HepG2 (cell line): ENCODE measurements around the gene SLC16A6. TPM values are rescaled to one million over a fixed set of nuclear protein-coding genes. Genes with fewer than 3 reads are reported as not detected.
A peak's percentile ranks its signal among the peaks of the same experiment; 100 is the strongest.

Source experiments
- ATRX ChIP-seq: sonication (generic); formaldehyde crosslinking; IDR thresholded peaks from 2 replicates; pipeline ENCODE4 v1.4.0; 2020; ENCODE audit warnings: missing genetic modification reagents, borderline replicate concordance
- CENPT ChIP-seq: sonication (generic); formaldehyde crosslinking; IDR thresholded peaks from 2 replicates; pipeline ENCODE4 v1.8.0; 2022; ENCODE audit warnings: low read depth, mild to moderate bottlenecking, moderate library complexity, missing genetic modification reagents
- CTCF ChIP-seq: sonication (generic); formaldehyde crosslinking; IDR thresholded peaks from 2 replicates; pipeline ENCODE4 v1.5.0; 2020; ENCODE audit warnings: mild to moderate bottlenecking, missing genetic modification reagents, moderate library complexity
- ESRRA ChIP-seq: sonication (generic); formaldehyde crosslinking; IDR thresholded peaks from 2 replicates; pipeline ENCODE4 v1.5.1; 2020; ENCODE audit warnings: mild to moderate bottlenecking, low read depth, missing genetic modification reagents
- GMEB2 ChIP-seq: IDR thresholded peaks from 2 replicates; pipeline ENCODE4 v1.6.1; 2016; ENCODE audit warnings: missing biosample characterization, missing genetic modification reagents, low read depth
- HES4 ChIP-seq: sonication (generic); formaldehyde crosslinking; IDR thresholded peaks from 2 replicates; pipeline ENCODE4 v1.9.0; 2021; ENCODE audit warnings: mild to moderate bottlenecking, missing genetic modification reagents, borderline replicate concordance
- HHEX ChIP-seq: IDR thresholded peaks from 2 replicates; pipeline ENCODE4 v1.6.1; 2016; ENCODE audit warnings: control low read depth
- HIVEP1 ChIP-seq: sonication (generic); formaldehyde crosslinking; IDR thresholded peaks from 2 replicates; pipeline ENCODE4 v1.4.0; 2020; ENCODE audit warnings: mild to moderate bottlenecking, missing genetic modification reagents
- HMG20A ChIP-seq: IDR thresholded peaks from 2 replicates; pipeline ENCODE4 v1.6.1; 2016; ENCODE audit warnings: borderline replicate concordance
- HMG20B ChIP-seq: conservative IDR thresholded peaks from 2 replicates; pipeline ENCODE4 v1.6.1; 2016; ENCODE audit warnings: missing genetic modification reagents, missing compliant biosample characterization
- KLF16 ChIP-seq, 2 experiments: sonication (generic) in 1 of 2; formaldehyde crosslinking in 1 of 2; IDR thresholded peaks; 2 replicates each; pipeline versions ENCODE4 v1.6.1 to v1.8.0; 2016 to 2023; ENCODE audit warnings: missing genetic modification reagents in 2 of 2, missing compliant biosample characterization in 1 of 2
- MEIS2 ChIP-seq: sonication (generic); formaldehyde crosslinking; IDR thresholded peaks from 2 replicates; pipeline ENCODE4 v1.9.0; 2021; ENCODE audit warnings: mild to moderate bottlenecking, missing genetic modification reagents
- PATZ1 ChIP-seq: sonication (generic); formaldehyde crosslinking; IDR thresholded peaks from 2 replicates; pipeline ENCODE4 v1.4.0; 2020; ENCODE audit warnings: missing genetic modification reagents
- PTBP1 ChIP-seq: fragments of 200-400 bp; formaldehyde crosslinking; IDR thresholded peaks from 2 replicates; pipeline ENCODE4 v1.6.1; 2018; ENCODE audit warnings: low read length, low read depth; ENCODE audit not compliant: poor library complexity, severe bottlenecking
- RBFOX2 ChIP-seq: fragments of 200-400 bp; formaldehyde crosslinking; IDR thresholded peaks from 2 replicates; pipeline ENCODE4 v1.6.1; 2017; ENCODE audit warnings: low read depth, mild to moderate bottlenecking, low read length
- SALL1 ChIP-seq: sonication (generic); formaldehyde crosslinking; IDR thresholded peaks from 2 replicates; pipeline ENCODE4 v1.8.0; 2022; ENCODE audit warnings: mild to moderate bottlenecking, missing genetic modification reagents
- TIGD3 ChIP-seq: sonication (generic); formaldehyde crosslinking; IDR thresholded peaks from 2 replicates; pipeline ENCODE4 v1.5.1; 2020; ENCODE audit warnings: mild to moderate bottlenecking, missing genetic modification reagents, borderline replicate concordance
- ZBTB42 ChIP-seq: sonication (generic); formaldehyde crosslinking; IDR thresholded peaks from 2 replicates; pipeline ENCODE4 v1.5.0; 2020; ENCODE audit warnings: mild to moderate bottlenecking, missing genetic modification reagents
- ZNF414 ChIP-seq: sonication (generic); formaldehyde crosslinking; IDR thresholded peaks from 2 replicates; pipeline ENCODE4 v1.5.0; 2020; ENCODE audit warnings: missing genetic modification reagents
- ZNF549 ChIP-seq: sonication (generic); formaldehyde crosslinking; IDR thresholded peaks from 2 replicates; pipeline ENCODE4 v1.5.0; 2020; ENCODE audit warnings: missing genetic modification reagents
- polyA plus RNA-seq, 8 experiments: library from polyadenylated mRNA; depleted of rRNA in 3 of 8; stranded (reverse) in 7 of 8; unstranded in 1 of 8; fragments of >200 nt; fragmentation: Illumina TruSeq in 4 of 8; extraction: Trizol in 4 of 8; gene quantifications; 2 replicates each; pipeline versions ENCODE4 v1.2.1 to v1.2.3, GENCODE V29; 2011 to 2016; ENCODE audit warnings: low read depth in 4 of 8, missing spikeins in 1 of 8, mixed read lengths in 1 of 8; ENCODE audit not compliant: insufficient read depth in 1 of 8
- total RNA-seq, 5 experiments: library from RNA; depleted of rRNA; stranded (reverse); fragments of >200 nt; fragmentation: Illumina TruSeq; extraction: Trizol; gene quantifications; 2 replicates each; pipeline ENCODE4 v1.2.3, GENCODE V29; 2016; ENCODE audit warnings: low read depth in 1 of 5

The SLC16A6 gene
- total and polyA plus RNA-seq, 2 of the 13 experiments (the other 11 are each of a cell fraction or from before 2014, with no cell fraction given) = 1.1 to 44.7 TPM

DNA sequence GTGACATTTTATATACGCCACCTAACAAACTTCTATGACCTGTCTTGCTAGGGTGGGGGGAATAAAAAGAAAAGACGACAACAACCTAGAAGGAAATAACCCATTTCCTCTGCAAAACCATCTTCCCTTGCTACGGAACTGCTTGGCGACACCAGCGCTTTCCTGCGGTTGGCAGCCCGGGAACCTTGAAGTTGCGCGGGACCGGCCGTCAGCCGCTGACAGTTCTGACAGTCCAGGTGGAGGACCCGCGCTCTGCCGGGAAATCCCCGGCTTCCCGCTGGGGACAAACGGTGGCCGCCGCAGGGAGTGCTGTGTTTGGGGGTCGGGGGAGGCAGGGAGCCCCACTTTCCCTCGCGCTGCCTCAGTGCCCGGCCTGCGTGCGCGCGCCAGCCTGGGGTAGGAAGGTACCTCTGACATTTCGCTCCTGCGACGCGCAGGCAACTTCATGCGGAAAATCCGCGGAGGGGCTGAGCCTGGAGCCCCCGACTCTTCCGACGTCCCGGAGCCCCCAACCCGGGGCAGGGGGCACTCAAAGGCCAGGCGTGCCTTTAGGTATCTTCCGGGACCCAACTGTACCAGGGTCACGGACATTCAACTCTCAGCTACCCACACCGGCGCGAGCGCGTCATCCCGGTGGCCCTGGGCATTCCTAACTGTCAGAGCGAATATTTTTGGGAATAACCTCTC is 516 bp downstream of the SLC16A6 start (continued):
- TF ChIP-seq ESRRA (CRISPR knock-in tag) (no peak), GMEB2 (CRISPR knock-in tag) (no peak), ZNF549 (CRISPR knock-in tag) (no peak), MEIS2 (peak; percentile 38; the same call in 1 of the 2 replicates), HHEX (no peak), ZNF414 (CRISPR knock-in tag) (peak; percentile 37; the same call in 1 of the 2 replicates), RBFOX2 (peak; percentile 58), HIVEP1 (CRISPR knock-in tag) (peak; percentile 72), CTCF (CRISPR knock-in tag) (peak; percentile 22; the same call in 1 of the 2 replicates), KLF16 (CRISPR knock-in tag; IDR thresholded peaks at IDR 0.05) (peak in 1 of 2 experiments; percentile 14; a peak in 1 of 4 replicates), HMG20A (CRISPR knock-in tag) (no peak), SALL1 (CRISPR knock-in tag) (peak; percentile 84; the same call in 1 of the 2 replicates), ZBTB42 (CRISPR knock-in tag) (no peak), PTBP1 (peak; percentile 21), CENPT (0 out of 2 replicates have a peak, but pooled peaks have one; percentile 56), HMG20B (CRISPR knock-in tag) (no peak), ATRX (CRISPR knock-in tag) (no peak), TIGD3 (CRISPR knock-in tag) (no peak), PATZ1 (CRISPR knock-in tag) (peak; percentile 59), HES4 (no peak)
